SH-SY5Y (cell line): ENCODE results near the gene FBXL17.

ENCODE experiments used
- GATA2 ChIP-seq: IDR thresholded peaks from 2 replicates; pipeline ENCODE4 v1.6.1; 2011; ENCODE audit warnings: mild to moderate bottlenecking, low read depth, low read length
- GATA3 ChIP-seq: IDR thresholded peaks from 2 replicates; pipeline ENCODE4 v1.6.1; 2011; ENCODE audit warnings: low read depth, mild to moderate bottlenecking, low read length, moderate library complexity

- TF ChIP-seq GATA3 (no peak), GATA2 (no peak)
Measured at GRCh38 chr5:108101821-108102220, 280.1 kb downstream of the FBXL17 start.
